Measurements from ENCODE around the gene VPS26B. TPM values are rescaled to one million over a fixed set of nuclear protein-coding genes. Genes with fewer than 3 reads are reported as not detected.

VPS26B gene
- total and polyA plus RNA-seq, 2 donors (not counting 3 experiments of a cell fraction or from before 2014, with no cell fraction given) = 40.2 to 53.1 TPM

DNA sequence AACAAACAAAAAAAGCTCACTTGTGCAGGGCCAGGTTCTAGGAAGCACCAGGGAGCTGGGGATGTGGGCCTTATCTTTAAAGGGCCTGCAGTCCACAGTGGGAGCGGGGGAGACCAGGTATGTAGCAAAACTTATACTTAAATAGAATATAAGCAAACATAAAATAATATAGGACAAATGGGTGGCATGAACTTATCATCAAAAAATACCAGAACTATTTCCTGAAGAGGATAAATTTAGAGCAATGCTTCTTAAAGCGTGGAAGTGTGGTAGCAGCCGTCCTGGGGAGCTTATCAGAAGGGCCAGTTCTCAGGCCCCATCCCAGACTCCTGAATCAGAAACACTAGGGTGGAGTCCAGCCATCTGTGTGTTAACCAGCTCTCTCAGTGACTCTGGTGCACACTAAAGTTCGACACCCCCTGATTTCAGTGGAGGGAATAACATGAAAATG is 9.3 kb downstream of the VPS26B start:
- CTCF ChIA-PET = interaction anchor here (1.5 to 3.2 kb wide), 3 partner anchors 10 to 26 kb away, joined by 7 to 14 read pairs (median 13); partner anchors contain the start of genes NCAPD3 and VPS26B
- intact Hi-C loops (cut with micrococcal nuclease) (no loop called here), dilution Hi-C loops (cut with MboI; ENCODE audit: extremely low pct_ligation_motif_present, low sequenced_read_pairs) (no loop called here)
- Histone ChIP-seq H3K9ac (replicated peaks; ENCODE audit: extremely low read depth, insufficient read depth, low read length) (no peak overlapping the region), H2AFZ (ENCODE audit: low read depth, low read length) (no peak overlapping the region), H3K4me2 (ENCODE audit: insufficient read depth, low read length) (no peak overlapping the region), H3K79me2 (ENCODE audit: control insufficient read depth, insufficient read depth, low read length) (peaks cover 35% of the 10 kb centered on the region), H3K27ac (ENCODE audit: insufficient read depth, low read depth, low read length) (no peak overlapping the region), H3K27me3 (ENCODE audit: control insufficient read depth in 2 of 2, insufficient read depth in 2 of 2, low read length in 2 of 2) (no peaks in the 10 kb centered on the region), H3K4me3 (replicated peaks in 1 of 3; ENCODE audit: insufficient read depth in 1 of 3, low read depth in 1 of 3, low read length in 3 of 3) (no peak overlapping the region), H3K4me1 (ENCODE audit: control insufficient read depth, extremely low read depth, insufficient read depth, low read length) (peaks cover 22% of the 10 kb centered on the region), H3K9me3 (replicated peaks; ENCODE audit: control insufficient read depth, insufficient read depth, low read length) (no peaks in the 10 kb centered on the region), H4K20me1 (replicated peaks; ENCODE audit: control insufficient read depth, extremely low read depth, insufficient read depth, low read length) (no peaks in the 10 kb centered on the region), H3K9me1 (replicated peaks; ENCODE audit: control insufficient read depth, extremely low read depth, insufficient read depth, low read length) (no peaks in the 10 kb centered on the region), H3K36me3 (ENCODE audit: control insufficient read depth in 2 of 2, extremely low read depth in 1 of 2, insufficient read depth in 2 of 2, low read length in 2 of 2) (peaks cover 2 to 5% of the 10 kb centered on the region in 2 experiments)
- POLR2A ChIA-PET = no interaction called here
- FAIRE-seq (no peak), DNase-seq (ENCODE audit: low read depth, low spot score) (no peak)
- no TSS peak for BruUV-seq (replicated peaks)
- TF ChIP-seq EZH2 (IDR thresholded peaks at IDR 0.05; ENCODE audit: borderline replicate concordance, low read depth, low read length, severe bottlenecking) = no peak
- TF ChIP-seq MYC (IDR thresholded peaks at IDR 0.05; ENCODE audit: low read depth, low read length) = no peak
- no peak for TF ChIP-seq POLR2A (IDR thresholded peaks at IDR 0.05; ENCODE audit: low read depth, low read length)
- TF ChIP-seq POLR2AphosphoS5 (IDR thresholded peaks at IDR 0.05; ENCODE audit: insufficient read depth, low read depth, low read length) = no peak
- TF ChIP-seq, protein P1, sequence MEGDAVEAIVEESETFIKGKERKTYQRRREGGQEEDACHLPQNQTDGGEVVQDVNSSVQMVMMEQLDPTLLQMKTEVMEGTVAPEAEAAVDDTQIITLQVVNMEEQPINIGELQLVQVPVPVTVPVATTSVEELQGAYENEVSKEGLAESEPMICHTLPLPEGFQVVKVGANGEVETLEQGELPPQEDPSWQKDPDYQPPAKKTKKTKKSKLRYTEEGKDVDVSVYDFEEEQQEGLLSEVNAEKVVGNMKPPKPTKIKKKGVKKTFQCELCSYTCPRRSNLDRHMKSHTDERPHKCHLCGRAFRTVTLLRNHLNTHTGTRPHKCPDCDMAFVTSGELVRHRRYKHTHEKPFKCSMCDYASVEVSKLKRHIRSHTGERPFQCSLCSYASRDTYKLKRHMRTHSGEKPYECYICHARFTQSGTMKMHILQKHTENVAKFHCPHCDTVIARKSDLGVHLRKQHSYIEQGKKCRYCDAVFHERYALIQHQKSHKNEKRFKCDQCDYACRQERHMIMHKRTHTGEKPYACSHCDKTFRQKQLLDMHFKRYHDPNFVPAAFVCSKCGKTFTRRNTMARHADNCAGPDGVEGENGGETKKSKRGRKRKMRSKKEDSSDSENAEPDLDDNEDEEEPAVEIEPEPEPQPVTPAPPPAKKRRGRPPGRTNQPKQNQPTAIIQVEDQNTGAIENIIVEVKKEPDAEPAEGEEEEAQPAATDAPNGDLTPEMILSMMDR (IDR thresholded peaks at IDR 0.05; ENCODE audit: extremely low read depth in 1 of 2, insufficient read depth in 1 of 2, low read depth in 1 of 2, low read length in 2 of 2) = no peak
- TF ChIP-seq, protein P2, sequence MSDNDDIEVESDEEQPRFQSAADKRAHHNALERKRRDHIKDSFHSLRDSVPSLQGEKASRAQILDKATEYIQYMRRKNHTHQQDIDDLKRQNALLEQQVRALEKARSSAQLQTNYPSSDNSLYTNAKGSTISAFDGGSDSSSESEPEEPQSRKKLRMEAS (IDR thresholded peaks at IDR 0.05; ENCODE audit: insufficient read depth, insufficient read length) = no peak
- no peak for TF ChIP-seq FOS (IDR thresholded peaks at IDR 0.05; ENCODE audit: borderline replicate concordance, insufficient read depth, low read length)
- TF ChIP-seq GATA2 (IDR thresholded peaks at IDR 0.05; ENCODE audit: insufficient read depth, insufficient read length, low read depth, low read length) = no peak
- TF ChIP-seq JUN (IDR thresholded peaks at IDR 0.05; ENCODE audit: borderline replicate concordance, insufficient read depth, insufficient read length, low read depth) = no peak
